Measurements from ENCODE around the gene TGM2.

The TGM2 gene

GRCh38 chr20:38167328-38167850, 2.3 kb upstream of the TGM2 start:
- H3K4me1 ChIP-seq (ENCODE audit: control insufficient read depth, low read depth, low read length), result no peaks in the 10 kb centered on the region
- no CpG with 5 or more reads among the region's 8 CpGs for WGBS (ENCODE audit: extremely low coverage, insufficient coverage, low lambda C conversion rate)

GRCh38 chr20:38166703-38167233, 1.7 kb upstream of the TGM2 start:
- Histone ChIP-seq H4K5ac (ENCODE audit: low read length) (no peak overlapping the region), H3K4ac (ENCODE audit: low read depth, low read length) (no peak overlapping the region), H3K27me3 (ENCODE audit: insufficient read depth, low read length, poor library complexity) (no peaks in the 10 kb centered on the region), H3K23ac (ENCODE audit: low read length) (no peak overlapping the region), H3K4me3 (ENCODE audit: low read length) (no peak overlapping the region), H2BK5ac (ENCODE audit: low read length) (no peak overlapping the region), H3K4me2 (ENCODE audit: low read length) (no peak overlapping the region), H3K9ac (ENCODE audit: low read length) (no peak overlapping the region), H3K79me2 (ENCODE audit: control insufficient read depth, insufficient read depth, low read length) (no peaks in the 10 kb centered on the region), H4K8ac (ENCODE audit: low read depth, low read length) (no peak overlapping the region), H3K4me1 (ENCODE audit: control insufficient read depth, low read depth, low read length) (no peaks in the 10 kb centered on the region), H2AK5ac (ENCODE audit: low read length) (no peak overlapping the region), H3K27ac (ENCODE audit: low read depth, low read length) (no peak overlapping the region), H3K18ac (ENCODE audit: low read length) (no peak overlapping the region), H3K56ac (ENCODE audit: low read length) (no peak overlapping the region), H3K36me3 (ENCODE audit: control insufficient read depth, insufficient read depth, low read length) (no peaks in the 10 kb centered on the region), H2BK15ac (replicated peaks; ENCODE audit: low read depth) (no peak overlapping the region), H3K79me1 (ENCODE audit: low read length) (no peaks in the 10 kb centered on the region), H2BK120ac (ENCODE audit: low read depth, low read length) (no peak overlapping the region)
- no CpG with 5 or more reads among the region's 11 CpGs for WGBS (ENCODE audit: extremely low coverage, insufficient coverage, low lambda C conversion rate)
- no peak for DNase-seq

More at GRCh38 chr20:38167328-38167850, 2.3 kb upstream of the TGM2 start:
- Histone ChIP-seq H3K4me2 (ENCODE audit: low read length) (no peak overlapping the region), H2BK120ac (ENCODE audit: low read depth, low read length) (no peak overlapping the region), H3K79me1 (ENCODE audit: low read length) (no peaks in the 10 kb centered on the region), H2AK5ac (ENCODE audit: low read length) (no peak overlapping the region), H4K8ac (ENCODE audit: low read depth, low read length) (no peak overlapping the region), H3K36me3 (ENCODE audit: control insufficient read depth, insufficient read depth, low read length) (no peaks in the 10 kb centered on the region), H3K23ac (ENCODE audit: low read length) (no peak overlapping the region), H2BK15ac (replicated peaks; ENCODE audit: low read depth) (no peak overlapping the region), H3K4me3 (ENCODE audit: low read length) (no peak overlapping the region), H3K79me2 (ENCODE audit: control insufficient read depth, insufficient read depth, low read length) (no peaks in the 10 kb centered on the region), H3K9ac (ENCODE audit: low read length) (no peak overlapping the region), H3K27me3 (ENCODE audit: insufficient read depth, low read length, poor library complexity) (no peaks in the 10 kb centered on the region), H3K56ac (ENCODE audit: low read length) (no peak overlapping the region), H3K18ac (ENCODE audit: low read length) (no peak overlapping the region), H3K4ac (ENCODE audit: low read depth, low read length) (no peak overlapping the region), H4K5ac (ENCODE audit: low read length) (no peak overlapping the region), H2BK5ac (ENCODE audit: low read length) (no peak overlapping the region), H3K27ac (ENCODE audit: low read depth, low read length) (no peak overlapping the region)
- no peak for DNase-seq

GRCh38 chr20:38165966-38166702, 1.1 kb upstream of the TGM2 start:
- no peak overlapping the region for H4K5ac ChIP-seq (ENCODE audit: low read length)
- H3K27me3 ChIP-seq (ENCODE audit: insufficient read depth, low read length, poor library complexity), result no peaks in the 10 kb centered on the region
- no peak overlapping the region for H3K56ac ChIP-seq (ENCODE audit: low read length)
- WGBS (ENCODE audit: extremely low coverage, insufficient coverage, low lambda C conversion rate), result no CpG with 5 or more reads among the region's 11 CpGs
- no peak overlapping the region for H3K9ac ChIP-seq (ENCODE audit: low read length)
- H4K8ac ChIP-seq (ENCODE audit: low read depth, low read length), result no peak overlapping the region
- H3K4me2 ChIP-seq (ENCODE audit: low read length), result no peak overlapping the region
- no peak overlapping the region for H3K4ac ChIP-seq (ENCODE audit: low read depth, low read length)
- no peak for DNase-seq
- no peak overlapping the region for H2BK15ac ChIP-seq (replicated peaks; ENCODE audit: low read depth)
- H3K79me2 ChIP-seq (ENCODE audit: control insufficient read depth, insufficient read depth, low read length), result no peaks in the 10 kb centered on the region
- no peak overlapping the region for H3K27ac ChIP-seq (ENCODE audit: low read depth, low read length)
- H3K4me3 ChIP-seq (ENCODE audit: low read length), result no peak overlapping the region
- H2BK120ac ChIP-seq (ENCODE audit: low read depth, low read length), result no peak overlapping the region
- no peaks in the 10 kb centered on the region for H3K36me3 ChIP-seq (ENCODE audit: control insufficient read depth, insufficient read depth, low read length)
- H3K79me1 ChIP-seq (ENCODE audit: low read length), result no peaks in the 10 kb centered on the region
- no peak overlapping the region for H2AK5ac ChIP-seq (ENCODE audit: low read length)
- no peak overlapping the region for H3K18ac ChIP-seq (ENCODE audit: low read length)
- H3K4me1 ChIP-seq (ENCODE audit: control insufficient read depth, low read depth, low read length), result no peaks in the 10 kb centered on the region
- no peak overlapping the region for H3K23ac ChIP-seq (ENCODE audit: low read length)
- no peak overlapping the region for H2BK5ac ChIP-seq (ENCODE audit: low read length)

GRCh38 chr20:38164624-38165088, 414 bp downstream of the TGM2 start:
- peak overlapping the region; percentile 24 for H3K9ac ChIP-seq (ENCODE audit: low read length)
- H3K4me3 ChIP-seq (ENCODE audit: low read length), result no peak overlapping the region
- no peaks in the 10 kb centered on the region for H3K79me2 ChIP-seq (ENCODE audit: control insufficient read depth, insufficient read depth, low read length)
- H4K8ac ChIP-seq (ENCODE audit: low read depth, low read length), result no peak overlapping the region
- no peak overlapping the region for H3K4ac ChIP-seq (ENCODE audit: low read depth, low read length)
- H4K5ac ChIP-seq (ENCODE audit: low read length), result no peak overlapping the region
- no peak overlapping the region for H3K27ac ChIP-seq (ENCODE audit: low read depth, low read length)
- H3K23ac ChIP-seq (ENCODE audit: low read length), result no peak overlapping the region
- H3K27me3 ChIP-seq (ENCODE audit: insufficient read depth, low read length, poor library complexity), result no peaks in the 10 kb centered on the region
- no peaks in the 10 kb centered on the region for H3K36me3 ChIP-seq (ENCODE audit: control insufficient read depth, insufficient read depth, low read length)
- WGBS (ENCODE audit: extremely low coverage, insufficient coverage, low lambda C conversion rate), result no CpG with 5 or more reads among the region's 14 CpGs
- no peak overlapping the region for H2AK5ac ChIP-seq (ENCODE audit: low read length)
- no peaks in the 10 kb centered on the region for H3K79me1 ChIP-seq (ENCODE audit: low read length)
- H3K4me1 ChIP-seq (ENCODE audit: control insufficient read depth, low read depth, low read length), result no peaks in the 10 kb centered on the region
- H3K4me2 ChIP-seq (ENCODE audit: low read length), result peak overlapping the region; percentile 31
- no peak overlapping the region for H3K18ac ChIP-seq (ENCODE audit: low read length)
- DNase-seq, result no peak
- H3K56ac ChIP-seq (ENCODE audit: low read length), result peak overlapping the region; percentile 69
- H2BK120ac ChIP-seq (ENCODE audit: low read depth, low read length), result no peak overlapping the region
- no peak overlapping the region for H2BK15ac ChIP-seq (replicated peaks; ENCODE audit: low read depth)
- H2BK5ac ChIP-seq (ENCODE audit: low read length), result no peak overlapping the region

GRCh38 chr20:38164069-38164468, 1.0 kb downstream of the TGM2 start:
- H3K18ac ChIP-seq (ENCODE audit: low read length), result no peak overlapping the region
- no CpG with 5 or more reads among the region's 5 CpGs for WGBS (ENCODE audit: extremely low coverage, insufficient coverage, low lambda C conversion rate)
- no peak overlapping the region for H3K9ac ChIP-seq (ENCODE audit: low read length)
- H4K5ac ChIP-seq (ENCODE audit: low read length), result no peak overlapping the region
- no peak overlapping the region for H2AK5ac ChIP-seq (ENCODE audit: low read length)
- H3K36me3 ChIP-seq (ENCODE audit: control insufficient read depth, insufficient read depth, low read length), result no peaks in the 10 kb centered on the region
- no peaks in the 10 kb centered on the region for H3K79me2 ChIP-seq (ENCODE audit: control insufficient read depth, insufficient read depth, low read length)
- H3K79me1 ChIP-seq (ENCODE audit: low read length), result no peaks in the 10 kb centered on the region
- no peak for DNase-seq
- H4K8ac ChIP-seq (ENCODE audit: low read depth, low read length), result no peak overlapping the region
- no peak overlapping the region for H3K23ac ChIP-seq (ENCODE audit: low read length)
- H3K4me3 ChIP-seq (ENCODE audit: low read length), result no peak overlapping the region
- H2BK120ac ChIP-seq (ENCODE audit: low read depth, low read length), result no peak overlapping the region
- no peak overlapping the region for H2BK5ac ChIP-seq (ENCODE audit: low read length)
- no peak overlapping the region for H3K4ac ChIP-seq (ENCODE audit: low read depth, low read length)
- no peaks in the 10 kb centered on the region for H3K4me1 ChIP-seq (ENCODE audit: control insufficient read depth, low read depth, low read length)
- no peak overlapping the region for H2BK15ac ChIP-seq (replicated peaks; ENCODE audit: low read depth)
- no peak overlapping the region for H3K4me2 ChIP-seq (ENCODE audit: low read length)
- H3K27me3 ChIP-seq (ENCODE audit: insufficient read depth, low read length, poor library complexity), result no peaks in the 10 kb centered on the region
- H3K27ac ChIP-seq (ENCODE audit: low read depth, low read length), result no peak overlapping the region
- H3K56ac ChIP-seq (ENCODE audit: low read length), result no peak overlapping the region

Data from mesendoderm (in vitro differentiated cells).